ENCODE data around the gene ABHD16A.

Gene ABHD16A

GRCh38 chr6:31730631-31731086 lies 27.5 kb upstream of the ABHD16A start:
- no peak for DNase-seq (ENCODE audit: low read depth)

- peak; percentile 40 for DNase-seq (ENCODE audit: low read depth)
Measured at GRCh38 chr6:31729979-31730630, 27.0 kb upstream of the ABHD16A start.

DNA sequence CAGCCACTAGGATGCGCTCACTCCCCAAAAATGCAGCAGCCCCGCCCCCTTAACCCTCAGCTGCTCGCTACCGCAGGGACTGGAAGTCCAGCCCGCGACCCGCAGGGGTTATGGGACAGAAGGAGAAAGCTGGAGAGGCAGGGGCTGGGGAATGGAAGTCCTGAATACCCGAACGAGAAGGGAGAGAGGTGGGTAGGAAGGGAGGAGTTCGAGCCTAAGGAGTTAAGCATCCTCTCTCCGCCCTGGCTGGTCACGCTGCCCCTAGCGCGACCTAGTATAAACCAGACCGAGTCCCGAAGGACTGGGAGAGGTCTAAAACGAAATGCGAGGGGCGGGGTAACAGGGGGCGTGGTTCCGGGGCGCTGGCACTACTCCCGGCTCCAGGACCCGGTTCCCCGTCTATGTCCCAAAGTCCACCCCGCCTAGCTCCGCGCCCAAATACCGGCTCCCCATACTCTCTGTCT lies 26.4 kb upstream of the ABHD16A start:
- peak; percentile 61 for DNase-seq (ENCODE audit: low read depth)

- no peak for DNase-seq (ENCODE audit: low read depth)
Measured at GRCh38 chr6:31728767-31729514, 25.8 kb upstream of the ABHD16A start, which contains the start of gene DDAH2. DDAH2 (minus strand) TSS chr6:31729299; CDS start chr6:31729161, 138 bp downstream.

DNA sequence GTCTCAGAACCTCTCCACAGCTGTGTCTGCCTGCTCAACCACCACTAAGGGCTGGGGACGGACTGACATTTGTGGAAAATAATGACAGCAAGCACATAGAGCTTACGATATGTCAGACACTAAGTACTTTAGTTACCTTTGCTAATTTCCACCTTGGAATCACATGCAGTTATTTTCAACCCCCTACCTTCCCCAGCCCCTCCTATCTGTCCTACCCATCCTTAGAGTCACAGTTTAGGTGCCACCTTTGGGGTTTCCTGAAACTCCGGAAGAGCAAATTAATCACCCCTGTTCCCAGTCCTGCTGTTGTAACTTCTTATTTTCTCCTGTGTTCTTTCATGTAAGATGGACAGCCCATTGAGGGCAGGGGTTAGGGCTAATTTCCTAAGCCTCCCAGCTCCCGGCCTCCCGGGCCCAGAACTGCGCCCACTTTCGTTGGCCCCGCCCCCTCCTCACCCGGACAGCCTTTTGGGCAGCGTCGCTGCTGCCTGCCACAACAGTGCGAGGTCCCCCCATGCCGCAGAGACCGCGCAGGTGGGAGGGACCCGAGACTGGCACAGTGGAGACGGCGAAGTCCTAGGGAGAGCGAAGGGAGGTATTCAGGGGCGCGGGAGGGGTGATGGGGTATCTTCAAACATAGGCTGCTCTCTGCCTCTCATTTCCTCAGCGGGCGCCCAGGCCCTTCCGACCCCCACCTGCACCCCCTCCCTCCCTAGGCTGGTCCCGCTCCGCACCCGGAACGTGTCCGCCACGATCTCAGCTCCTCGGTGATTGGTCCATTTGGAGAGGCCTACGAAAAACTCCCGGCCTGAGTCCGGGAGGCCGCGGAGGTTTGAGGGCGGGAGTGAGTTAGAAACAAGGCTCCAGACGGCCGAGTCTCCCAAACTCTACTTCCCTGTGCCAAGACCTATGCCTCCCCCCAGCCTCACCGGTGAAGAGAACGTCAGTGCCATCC lies 24.9 kb upstream of the ABHD16A start:
- DNase-seq (ENCODE audit: low read depth), result no peak

- no peak for DNase-seq (ENCODE audit: low read depth)
Measured at GRCh38 chr6:31727034-31727716, 24.1 kb upstream of the ABHD16A start.

GRCh38 chr6:31725502-31726350 lies 22.6 kb upstream of the ABHD16A start:
- DNase-seq (ENCODE audit: low read depth), result no peak

DNA sequence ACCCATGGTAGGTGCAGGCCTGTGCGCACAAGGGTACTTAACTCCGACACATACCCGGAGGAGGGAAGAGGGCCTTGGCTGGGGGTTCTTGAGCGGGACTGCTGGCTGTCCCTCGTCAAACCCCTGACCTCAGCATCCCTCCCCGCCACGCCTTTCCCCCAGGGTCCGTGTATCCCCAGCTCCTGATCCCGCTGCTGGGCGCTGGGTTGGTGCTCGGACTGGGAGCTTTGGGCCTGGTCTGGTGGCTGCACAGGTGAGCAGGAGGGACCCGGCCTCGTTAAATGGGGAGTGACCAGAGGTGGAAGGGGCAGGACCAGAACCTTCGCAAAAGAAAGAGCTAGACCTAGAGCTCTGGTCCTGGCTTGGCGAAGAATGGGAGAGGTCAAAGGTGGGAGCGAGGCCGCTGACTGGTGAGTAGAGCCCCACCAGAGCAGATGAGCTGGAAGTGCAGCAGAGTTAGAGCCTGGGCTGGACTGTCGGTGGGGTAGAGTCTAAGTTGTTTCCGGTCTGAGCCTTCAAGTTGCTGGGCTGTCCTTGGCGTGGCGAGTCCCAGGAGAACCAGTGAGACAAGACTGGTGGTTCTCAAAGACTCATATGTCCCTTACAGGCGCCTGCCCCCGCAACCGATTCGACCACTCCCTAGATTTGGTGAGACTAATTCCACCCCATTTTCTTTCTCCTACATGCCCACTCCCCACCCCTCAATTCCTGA lies 21.0 kb upstream of the ABHD16A start:
- DNase-seq (ENCODE audit: low read depth), result no peak

DNA sequence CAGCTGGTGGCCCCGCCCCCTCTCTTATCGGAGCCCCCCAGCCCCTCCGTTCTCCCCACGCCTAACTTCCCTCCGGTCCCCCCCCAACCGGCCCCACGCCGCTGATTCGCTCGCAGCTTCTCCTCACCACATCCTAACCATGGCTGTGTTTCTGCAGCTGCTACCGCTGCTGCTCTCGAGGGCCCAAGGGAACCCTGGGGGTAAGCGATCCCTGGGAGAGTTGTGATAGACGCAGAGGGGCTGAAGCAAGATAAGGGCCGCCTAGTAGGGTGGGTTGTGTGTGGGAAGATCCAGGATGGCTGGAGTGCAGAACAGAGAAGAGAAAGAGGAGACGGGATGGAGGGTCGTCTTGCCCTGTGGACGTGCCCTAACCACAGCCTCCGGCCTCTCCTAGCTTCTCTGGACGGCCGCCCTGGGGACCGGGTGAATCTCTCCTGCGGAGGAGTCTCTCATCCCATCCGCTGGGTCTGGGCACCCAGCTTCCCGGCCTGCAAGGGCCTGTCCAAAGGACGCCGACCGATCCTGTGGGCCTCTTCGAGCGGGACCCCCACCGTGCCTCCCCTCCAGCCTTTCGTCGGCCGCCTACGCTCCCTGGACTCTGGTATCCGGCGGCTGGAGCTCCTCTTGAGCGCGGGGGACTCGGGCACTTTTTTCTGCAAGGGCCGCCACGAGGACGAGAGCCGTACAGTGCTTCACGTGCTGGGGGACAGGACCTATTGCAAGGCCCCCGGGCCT lies 20.3 kb upstream of the ABHD16A start, which contains the start of gene MPIG6B:
TSS of gene MPIG6B (plus strand) at position 129 of the 735 bp plus-strand sequence. CDS start at position 140, 11 bp downstream.
- no peak for DNase-seq (ENCODE audit: low read depth)

DNA sequence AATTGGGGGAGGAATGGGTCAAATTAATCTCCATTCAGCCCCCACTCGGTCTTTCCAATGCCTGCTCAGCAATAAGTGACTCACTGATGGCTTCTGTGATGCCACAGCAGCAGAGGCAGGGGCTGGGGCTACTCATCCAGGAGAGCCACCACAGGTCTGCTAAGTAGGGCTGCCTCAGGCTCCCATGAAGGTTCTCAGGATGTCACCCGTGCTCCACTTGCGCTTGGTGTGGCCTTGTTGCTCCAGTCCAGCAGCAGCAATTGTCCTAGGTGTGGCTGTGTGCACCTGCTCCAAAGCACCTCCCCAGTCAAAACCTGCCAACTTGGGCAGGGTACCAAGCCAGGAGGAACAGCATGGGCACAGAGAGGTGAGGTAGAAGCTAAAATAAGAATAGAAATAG lies 19.0 kb upstream of the ABHD16A start:
- DNase-seq (ENCODE audit: low read depth), result no peak

GRCh38 chr6:31721351-31722020 lies 18.4 kb upstream of the ABHD16A start, which contains the start of gene LY6G6C:
LY6G6C (minus strand) TSS chr6:31721746; CDS start chr6:31721679, 67 bp downstream.
- no peak for DNase-seq (ENCODE audit: low read depth)

DNA sequence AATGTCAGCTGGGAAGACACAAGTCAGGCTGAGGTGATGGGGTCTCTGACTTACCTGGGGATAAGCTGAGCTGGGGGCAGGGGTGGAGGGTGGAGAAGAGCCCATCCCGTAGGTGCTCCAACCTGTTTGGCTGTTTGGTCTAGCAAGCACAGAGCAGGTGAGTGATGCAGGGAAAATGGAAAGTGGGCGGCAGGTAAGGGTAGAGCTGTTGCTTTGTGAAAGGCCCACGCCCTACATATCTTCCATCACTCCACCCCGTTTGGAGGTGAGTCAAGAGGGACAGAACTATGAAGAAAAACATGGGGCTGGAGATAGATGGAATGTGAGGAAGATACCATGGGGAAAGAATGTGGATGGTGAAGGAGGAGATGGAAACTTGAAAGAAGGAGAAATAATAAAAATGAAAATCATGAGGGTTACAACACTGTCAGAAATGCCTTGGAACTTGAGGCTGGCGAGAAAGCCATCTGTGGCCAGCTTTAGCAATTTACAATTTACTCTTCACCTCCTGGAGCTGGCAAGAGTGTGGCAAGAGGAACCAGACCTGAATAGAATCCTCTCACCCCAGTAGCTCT lies 17.2 kb upstream of the ABHD16A start:
- no peak for DNase-seq (ENCODE audit: low read depth)

GRCh38 chr6:31719001-31719400 lies 15.9 kb upstream of the ABHD16A start:
- no peak for DNase-seq (ENCODE audit: low read depth)

DNA sequence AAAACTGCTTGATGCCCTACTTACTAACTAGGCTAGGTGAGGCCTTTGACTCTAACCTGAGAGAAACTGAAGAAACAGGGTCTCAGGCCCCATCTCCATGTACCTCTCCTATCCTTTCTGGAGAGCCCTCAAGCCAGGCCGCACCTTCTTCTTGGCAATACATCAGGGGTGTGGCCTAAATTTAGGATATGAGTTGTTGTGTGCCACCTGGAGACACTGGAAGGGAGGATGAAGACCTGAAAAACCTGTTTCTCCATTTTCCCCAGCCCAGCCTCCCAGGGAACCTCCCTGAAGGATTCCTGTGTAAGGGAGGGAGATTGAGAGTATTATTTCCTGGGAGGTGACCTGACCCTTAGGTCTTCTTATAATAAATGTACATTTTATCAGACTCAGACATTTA lies 15.1 kb upstream of the ABHD16A start:
- DNase-seq (ENCODE audit: low read depth), result no peak

DNA sequence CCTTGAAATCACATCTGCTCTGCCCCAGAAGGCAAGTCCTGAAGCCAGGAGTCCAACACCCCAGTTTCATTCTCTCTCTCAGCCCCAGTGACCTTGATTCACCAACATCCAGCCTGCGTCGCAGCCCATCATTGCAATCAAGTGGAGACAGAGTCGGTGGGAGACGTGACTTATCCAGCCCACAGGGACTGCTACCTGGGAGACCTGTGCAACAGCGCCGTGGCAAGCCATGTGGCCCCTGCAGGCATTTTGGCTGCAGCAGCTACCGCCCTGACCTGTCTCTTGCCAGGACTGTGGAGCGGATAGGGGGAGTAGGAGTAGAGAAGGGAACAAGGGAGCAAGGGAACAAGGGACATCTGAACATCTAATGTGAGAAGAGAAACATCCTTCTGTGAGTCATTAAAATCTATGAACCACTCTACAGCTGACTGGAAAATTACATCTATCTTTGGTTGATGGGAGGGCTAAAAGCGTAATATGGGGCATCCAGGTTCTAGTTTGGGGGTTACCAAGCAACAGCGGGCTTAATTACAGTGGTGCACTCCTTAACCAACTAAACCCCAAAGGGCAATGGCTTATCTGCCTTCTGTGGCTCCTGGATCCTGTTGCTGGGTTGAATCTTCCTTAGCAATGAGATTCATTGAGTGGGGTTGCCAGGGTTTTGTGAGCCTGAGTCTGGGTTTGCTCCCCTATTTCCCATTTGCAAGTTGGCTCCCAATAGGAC lies 14.5 kb upstream of the ABHD16A start:
- no peak for DNase-seq (ENCODE audit: low read depth)

GRCh38 chr6:31715022-31715958 lies 12.2 kb upstream of the ABHD16A start, which contains the start of gene LY6G6D:
LY6G6D (plus strand) TSS chr6:31715348; CDS start chr6:31715356, 8 bp downstream.
- DNase-seq (ENCODE audit: low read depth), result no peak

Data from stimulated activated CD8-positive, alpha-beta memory T cell treated with anti-CD3 and anti-CD28 coated beads, Interleukin-7, amount 100 ng/mL, for 24 hours (primary cell).